Measurements from ENCODE around the gene FBXO4. TPM values are rescaled to one million over a fixed set of nuclear protein-coding genes. Genes with fewer than 3 reads are reported as not detected.

Gene FBXO4
- 27.8 and 30.4 TPM in 2 replicates for total RNA-seq (2021)
- percentile 83 among the genes with signal in this experiment for Bru-seq, nascent RNA
- percentile 80 among the genes with signal in this experiment for BruChase-seq, experiment 1, labeled RNA remaining after a 2-hour chase
- BruChase-seq, experiment 2, labeled RNA remaining after a 6-hour chase, result percentile 77 among the genes with signal in this experiment
- long read RNA-seq, transcript FBXO4-201 (7 exons, 1,682 nt), result major isoform, 36 of 64 reads
- long read RNA-seq, partial matches to known transcripts, result 1 of 64 reads
- long read RNA-seq, other reads (novel, unspliced or antisense), result 21 of 64 reads

GRCh38 chr5:41924872-41925554 is at the start of gene FBXO4:
Gene FBXO4, plus strand, starts transcription at chr5:41925281. Its CDS starts 29 bp downstream, at chr5:41925310.
- H3K79me2 ChIP-seq (ENCODE audit: low read depth), result no peaks in the 10 kb centered on the region
- ChIA-PET POLR2A (ENCODE audit: unreplicated experiment) (interaction anchor here (0.6 to 1.0 kb wide), 4 partner anchors 15 to 1190 kb away, joined by 3 to 5 read pairs (median 4); partner anchors contain the start of gene RIMOC1), CTCF (interaction anchor here (0.7 to 1.7 kb wide), 3 partner anchors 21 to 964 kb away, joined by 3 to 5 read pairs (median 4); partner anchors contain the start of gene RIMOC1)
- H4K20me1 ChIP-seq (ENCODE audit: insufficient read depth), result no peaks in the 10 kb centered on the region; the same call in 1 of the 2 replicates
- no peaks in the 10 kb centered on the region for H3K9me2 ChIP-seq (ENCODE audit: insufficient read depth)
- intact Hi-C loops (cut with micrococcal nuclease; ENCODE audit: unreplicated experiment), result loop anchor here (1.0 to 10.0 kb wide), 5 partner anchors 21 to 1120 kb away; partner anchors contain the start of genes ANXA2R, OXCT1 and RIMOC1
- H3K9me3 ChIP-seq (ENCODE audit: insufficient read depth, low read depth), result no peaks in the 10 kb centered on the region
- BruUV-seq (replicated peaks), result no TSS peak
- peak within 1 kb of the TSS; percentile 84 for H3K4me2 ChIP-seq
- H3K27me3 ChIP-seq (ENCODE audit: insufficient read depth, low read depth), result no peaks in the 10 kb centered on the region
- peak within 1 kb of the TSS; percentile 18 for H3K27ac ChIP-seq
- H3F3A ChIP-seq (ENCODE audit: insufficient read depth, low read depth), result peaks cover 9% of the 10 kb centered on the region; the same call in 1 of the 2 replicates
- peak within 1 kb of the TSS; percentile 98 for H2AFZ ChIP-seq
- H3K36me3 ChIP-seq (ENCODE audit: low read depth), result no peaks in the 10 kb centered on the region
- H3K4me1 ChIP-seq (replicated peaks; ENCODE audit: insufficient read depth), result peaks cover 23% of the 10 kb centered on the region
- no peak for TF ChIP-seq EZH2 (IDR thresholded peaks at IDR 0.05; ENCODE audit: low read depth)
- TF ChIP-seq CTCF (conservative IDR thresholded peaks at IDR 0.05), result no peak; the same call in 1 of the 2 replicates
- peak; percentile 71 to 92 for DNase-seq
- H3K4me3 ChIP-seq, result peak within 1 kb of the TSS; percentile 86

- CTCF ChIA-PET, result no interaction called here
- intact Hi-C loops (cut with micrococcal nuclease; ENCODE audit: unreplicated experiment), result loop anchor here (10.0 kb wide), 1 partner anchor 1508 kb away; no protein-coding TSS in a partner anchor
- POLR2A ChIA-PET (ENCODE audit: unreplicated experiment), result no interaction called here
- TF ChIP-seq CTCF (conservative IDR thresholded peaks at IDR 0.05) (no peak), EZH2 (IDR thresholded peaks at IDR 0.05; ENCODE audit: low read depth) (no peak)
- no peak for DNase-seq
- Histone ChIP-seq H3K27me3 (ENCODE audit: insufficient read depth, low read depth) (no peaks in the 10 kb centered on the region), H3K79me2 (ENCODE audit: low read depth) (no peaks in the 10 kb centered on the region), H3F3A (ENCODE audit: insufficient read depth, low read depth) (no peaks in the 10 kb centered on the region), H3K36me3 (ENCODE audit: low read depth) (no peaks in the 10 kb centered on the region), H3K9me2 (ENCODE audit: insufficient read depth) (no peaks in the 10 kb centered on the region; the same call in 1 of the 2 replicates), H3K4me2 (no peak overlapping the region), H3K27ac (no peak overlapping the region), H2AFZ (no peak overlapping the region), H3K9me3 (ENCODE audit: insufficient read depth, low read depth) (no peaks in the 10 kb centered on the region), H4K20me1 (ENCODE audit: insufficient read depth) (no peaks in the 10 kb centered on the region), H3K4me3 (no peak overlapping the region), H3K4me1 (replicated peaks; ENCODE audit: insufficient read depth) (no peaks in the 10 kb centered on the region)
- no TSS peak for BruUV-seq (replicated peaks)
Measured at GRCh38 chr5:41876678-41877077, 48.4 kb upstream of the FBXO4 start.

- BruUV-seq (replicated peaks), result no TSS peak
- H3K9me2 ChIP-seq (ENCODE audit: insufficient read depth), result no peaks in the 10 kb centered on the region; the same call in 1 of the 2 replicates
- no peaks in the 10 kb centered on the region for H3K9me3 ChIP-seq (ENCODE audit: insufficient read depth, low read depth)
- H3F3A ChIP-seq (ENCODE audit: insufficient read depth, low read depth), result no peaks in the 10 kb centered on the region
- ChIA-PET CTCF (no interaction called here), POLR2A (ENCODE audit: unreplicated experiment) (no interaction called here)
- H3K27me3 ChIP-seq (ENCODE audit: insufficient read depth, low read depth), result no peaks in the 10 kb centered on the region
- intact Hi-C loops (cut with micrococcal nuclease; ENCODE audit: unreplicated experiment), result loop anchor here (10.0 kb wide), 1 partner anchor 1507 kb away; no protein-coding TSS in a partner anchor
- no peak for DNase-seq
- H3K79me2 ChIP-seq (ENCODE audit: low read depth), result no peaks in the 10 kb centered on the region
- H4K20me1 ChIP-seq (ENCODE audit: insufficient read depth), result no peaks in the 10 kb centered on the region
- H2AFZ ChIP-seq, result no peak overlapping the region
- no peaks in the 10 kb centered on the region for H3K36me3 ChIP-seq (ENCODE audit: low read depth)
- no peak overlapping the region for H3K4me2 ChIP-seq
- no peak for TF ChIP-seq EZH2 (IDR thresholded peaks at IDR 0.05; ENCODE audit: low read depth)
- TF ChIP-seq CTCF (conservative IDR thresholded peaks at IDR 0.05), result no peak
- no peak overlapping the region for H3K4me3 ChIP-seq
- H3K27ac ChIP-seq, result no peak overlapping the region
- H3K4me1 ChIP-seq (replicated peaks; ENCODE audit: insufficient read depth), result no peaks in the 10 kb centered on the region
Measured at GRCh38 chr5:41877408-41877807, 47.7 kb upstream of the FBXO4 start.
